Stimulated activated CD4-positive, alpha-beta T cell treated with anti-CD3 and anti-CD28 coated beads, TNF-alpha, amount 100 ng/mL, for 1 hour (primary cell): Measurements from ENCODE around the gene LILRB4.
"Not testable (repeated sequence)": the region's sequence is repeated elsewhere in the genome, so short reads cannot be mapped to it uniquely, and the experiment has no call there.

Experiments used
- DNase-seq, 3 donors: peaks; one replicate each; pipeline ENCODE4 v3.0.0-alpha.2; 2020; ENCODE audit warnings: low read depth in 3 of 3, low spot score in 1 of 3

LILRB4 gene

DNA sequence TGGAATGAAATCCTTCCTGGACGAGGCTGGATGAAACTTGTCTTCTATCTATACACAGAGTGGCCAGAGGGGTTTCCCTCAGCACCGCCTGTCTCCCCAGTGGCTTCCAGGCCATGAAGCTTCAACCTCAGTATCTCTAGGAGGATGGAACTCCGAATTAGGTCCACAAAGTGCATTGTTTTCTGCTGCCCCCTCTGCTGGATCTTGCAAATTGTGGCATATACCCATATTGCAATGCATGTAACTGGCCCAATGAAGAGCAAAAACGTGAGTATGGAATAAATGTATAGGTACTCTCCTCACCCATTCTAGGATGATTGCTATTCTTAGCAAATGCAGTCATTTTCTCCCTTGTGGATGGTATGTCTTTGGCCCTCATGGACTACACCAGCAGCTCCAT, 14.7 kb upstream of the LILRB4 start:
- no peak for DNase-seq

DNA sequence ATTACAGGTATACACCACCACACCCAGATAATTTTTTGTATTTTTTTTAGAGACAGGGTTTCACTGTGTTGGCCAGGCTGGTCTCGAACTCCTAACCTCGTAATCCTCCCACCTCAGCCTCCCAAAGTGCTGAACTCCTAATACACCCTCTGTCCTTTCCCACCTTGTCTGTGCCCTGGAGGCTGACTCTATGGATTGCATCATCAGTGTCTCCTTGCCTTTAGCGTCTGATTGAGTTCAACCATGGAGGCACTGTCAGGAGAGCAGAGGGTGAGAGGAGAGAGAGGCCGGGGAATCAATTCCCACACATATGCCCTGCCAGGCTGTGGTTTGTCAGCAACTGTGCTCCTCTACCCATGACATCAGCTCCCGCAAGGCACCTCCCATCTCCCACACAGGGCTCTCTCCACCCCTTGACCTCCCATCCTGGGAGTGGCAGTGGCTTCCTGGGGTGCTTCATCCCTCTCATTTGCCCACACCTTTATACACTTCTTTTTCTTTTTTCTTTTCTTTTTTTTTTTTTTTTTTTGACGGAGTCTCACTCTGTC, 12.6 kb upstream of the LILRB4 start:
- no peak for DNase-seq

DNA sequence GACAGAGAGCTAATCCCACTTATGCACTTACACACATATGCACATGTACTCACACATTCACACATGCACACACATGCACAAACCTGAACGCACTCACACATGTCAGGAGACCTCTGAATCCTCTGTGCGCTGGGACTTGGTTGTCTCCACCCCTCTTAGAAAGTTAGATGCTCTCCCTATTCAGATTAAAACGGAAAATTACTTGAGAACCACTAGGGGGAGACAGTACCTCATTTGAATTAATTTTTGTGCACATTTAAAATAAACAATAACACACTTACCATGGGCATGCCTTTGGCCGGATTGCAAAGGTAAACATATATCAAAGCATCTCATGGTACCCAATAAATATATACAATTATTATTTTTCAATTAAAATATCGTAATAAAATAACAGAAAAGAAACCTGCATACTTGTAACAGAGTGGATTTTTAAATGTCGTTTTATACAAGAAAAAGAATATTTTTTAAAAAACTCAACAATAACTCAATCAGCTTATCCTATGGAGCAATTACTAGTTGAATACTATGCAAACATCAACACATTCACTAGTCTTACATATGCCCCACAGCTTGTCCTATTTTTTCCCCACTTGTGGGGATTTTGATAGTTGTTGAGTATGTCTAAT, 9.5 kb upstream of the LILRB4 start:
- DNase-seq, result no peak

DNA sequence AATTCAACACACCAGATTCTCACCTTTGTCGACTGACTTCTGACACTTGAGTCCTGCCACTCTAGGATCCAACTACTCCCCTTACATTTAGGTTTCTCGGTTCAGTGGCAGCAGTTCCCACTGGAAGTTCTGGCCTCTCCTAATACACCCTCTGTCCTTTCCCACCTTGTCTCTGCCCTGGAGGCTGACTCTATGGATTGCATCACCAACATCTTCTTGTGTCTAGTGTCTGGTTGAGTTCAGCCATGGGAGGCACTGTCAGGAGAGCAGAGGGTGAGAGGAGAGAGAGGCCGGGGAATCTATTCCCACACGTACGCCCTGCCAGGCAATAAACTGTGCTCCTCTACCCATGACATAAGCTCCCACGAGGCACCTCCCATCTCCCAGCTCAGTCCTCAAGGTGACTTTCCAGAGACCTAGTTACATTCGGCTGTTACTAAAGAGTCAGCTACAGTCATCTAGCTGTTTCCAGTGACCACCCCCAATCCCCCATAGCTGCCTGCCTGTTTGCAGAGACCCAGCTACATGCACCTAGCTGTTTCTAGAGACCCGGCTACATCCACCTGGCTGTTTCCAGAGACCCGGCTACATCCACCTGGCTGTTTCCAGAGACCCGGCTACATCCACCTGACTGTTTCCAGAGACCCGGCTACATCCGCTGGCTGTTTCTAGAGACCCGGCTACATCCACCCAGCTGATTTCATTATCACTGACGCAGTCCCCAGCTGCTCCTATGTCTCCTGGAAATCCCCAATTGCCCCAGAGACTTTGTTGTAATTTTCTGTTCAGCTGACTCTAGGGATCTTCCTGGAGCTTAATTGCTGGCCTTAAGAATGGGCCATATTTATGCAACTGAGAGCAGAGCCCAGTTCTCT, 8.1 kb upstream of the LILRB4 start:
- no peak for DNase-seq

DNA sequence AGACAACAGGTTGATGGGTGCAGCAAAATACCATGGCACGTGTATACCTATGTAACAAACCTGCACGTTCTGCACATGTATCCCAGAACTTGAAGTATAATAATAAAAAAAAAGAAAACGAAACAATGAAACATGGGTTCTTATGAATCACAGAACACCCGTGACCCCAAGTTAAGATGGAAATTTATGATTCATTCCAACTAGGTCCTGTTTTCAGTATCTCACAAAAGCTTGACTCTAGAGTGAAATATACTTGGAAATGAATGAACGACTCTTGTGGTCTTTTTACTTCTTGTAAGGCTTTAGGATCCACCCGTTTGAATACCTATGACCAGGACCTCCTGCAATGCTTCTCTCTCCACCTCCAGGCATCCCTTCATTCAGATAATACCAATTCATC, 3.5 kb upstream of the LILRB4 start:
- no peak for DNase-seq

DNA sequence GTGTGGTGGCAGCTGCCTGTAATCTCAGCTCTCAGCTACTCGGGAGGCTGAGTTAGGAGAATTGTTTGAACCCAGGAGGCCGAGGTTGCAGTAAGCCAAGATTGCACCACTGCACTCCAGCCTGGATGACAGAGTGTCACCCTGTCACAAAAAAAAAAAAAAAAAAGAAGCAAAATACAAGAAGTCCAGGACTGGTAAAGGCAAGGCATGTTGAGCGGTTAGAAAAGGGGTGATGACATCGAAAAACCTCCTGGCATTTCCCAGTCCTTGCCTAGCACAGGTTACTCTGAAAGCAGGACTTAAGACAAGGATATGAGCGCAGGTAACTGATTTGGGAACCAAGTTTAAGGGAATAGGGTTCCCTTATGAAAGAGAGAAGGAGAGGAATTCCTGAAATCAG, 2.5 kb upstream of the LILRB4 start:
- DNase-seq, result no peak

DNA sequence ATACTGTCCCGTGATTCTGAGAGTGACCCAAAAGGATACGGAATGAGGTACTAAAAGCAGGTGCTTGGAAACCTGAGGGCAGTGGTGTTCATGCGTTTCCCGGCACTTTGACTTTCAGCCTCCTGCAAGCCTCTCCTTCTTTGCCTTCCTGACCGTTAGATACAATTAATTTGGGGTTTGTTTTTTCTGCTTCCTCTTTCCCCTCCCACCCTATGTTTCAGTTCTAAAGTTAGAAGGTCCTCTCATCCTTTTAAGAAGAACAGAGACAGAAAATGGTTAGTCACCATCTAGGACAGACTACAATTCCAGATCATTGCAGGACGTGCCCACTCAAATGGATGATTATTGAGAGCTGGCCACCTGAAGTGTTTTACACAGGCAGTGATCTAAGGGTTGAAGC, 1.8 kb upstream of the LILRB4 start:
- no peak for DNase-seq

DNA sequence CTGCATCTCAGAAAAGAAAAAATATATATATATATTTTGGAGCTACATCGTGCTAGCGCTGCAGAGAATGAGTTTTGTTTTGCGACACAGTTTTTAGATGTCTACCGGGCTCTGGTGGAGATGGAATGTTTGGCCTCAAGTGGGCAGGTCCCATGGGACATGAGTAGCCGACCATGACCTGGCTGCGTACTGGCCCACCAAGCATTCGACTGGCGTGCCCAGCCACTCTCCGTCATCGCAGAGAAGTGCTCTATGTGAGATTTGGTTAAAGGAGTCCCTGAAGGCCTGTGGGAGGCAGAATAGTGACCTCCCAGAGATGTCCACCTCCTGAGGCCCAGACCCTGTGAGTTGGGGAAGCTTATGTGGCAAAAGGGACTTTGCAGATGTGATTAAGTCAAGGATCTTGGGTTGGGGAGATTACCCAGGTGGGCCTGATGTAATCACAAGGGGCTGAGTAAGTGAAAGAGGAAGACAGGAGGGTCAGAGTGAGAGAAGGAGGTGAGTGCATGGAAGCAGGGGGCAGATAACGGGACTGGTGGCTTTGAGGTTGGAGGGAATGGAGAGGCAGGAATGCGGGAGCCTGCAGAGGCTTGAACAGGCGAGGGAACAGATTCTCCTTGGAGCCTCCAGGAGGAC, 821 bp upstream of the LILRB4 start:
- no peak for DNase-seq

DNA sequence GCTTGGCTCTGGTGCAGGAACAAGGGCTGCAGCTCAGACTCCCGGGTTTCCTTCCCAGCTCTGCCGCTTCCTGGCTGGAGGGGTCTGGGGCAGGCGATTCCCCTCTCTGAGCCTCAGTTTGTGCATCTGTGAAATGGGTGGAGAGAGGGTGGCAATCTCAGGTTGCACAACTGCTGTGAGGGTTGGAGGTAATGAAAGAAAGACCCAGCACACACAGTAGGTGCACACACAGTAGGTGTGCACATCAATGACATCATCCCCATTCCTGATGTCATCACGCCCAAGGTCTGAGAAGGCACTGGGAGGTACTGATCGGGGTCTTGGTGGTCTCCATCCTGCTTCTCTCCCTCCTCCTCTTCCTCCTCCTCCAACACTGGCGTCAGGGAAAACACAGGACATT, 2.7 kb downstream of the LILRB4 start:
- DNase-seq, result no peak

DNA sequence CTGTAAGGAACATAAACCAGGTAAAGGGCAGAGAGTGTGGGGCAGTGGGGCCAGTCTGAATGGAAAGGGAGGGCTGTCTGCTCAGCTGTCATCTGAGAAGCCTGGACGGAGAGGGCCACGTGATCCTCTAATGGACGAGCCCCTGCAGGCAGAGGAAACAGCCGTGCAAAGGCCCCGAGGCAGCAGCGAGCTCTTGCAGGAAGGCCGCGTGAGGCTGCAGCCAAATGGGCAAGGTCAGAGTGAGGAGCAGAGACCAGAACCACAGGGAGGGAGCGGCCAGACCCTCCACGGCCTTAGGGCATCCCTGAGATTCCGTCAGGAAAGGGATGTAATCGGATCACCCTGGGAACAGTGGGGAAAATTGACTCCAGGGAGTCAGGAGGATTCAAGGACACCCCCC, 4.4 kb downstream of the LILRB4 start:
- no peak for DNase-seq

DNA sequence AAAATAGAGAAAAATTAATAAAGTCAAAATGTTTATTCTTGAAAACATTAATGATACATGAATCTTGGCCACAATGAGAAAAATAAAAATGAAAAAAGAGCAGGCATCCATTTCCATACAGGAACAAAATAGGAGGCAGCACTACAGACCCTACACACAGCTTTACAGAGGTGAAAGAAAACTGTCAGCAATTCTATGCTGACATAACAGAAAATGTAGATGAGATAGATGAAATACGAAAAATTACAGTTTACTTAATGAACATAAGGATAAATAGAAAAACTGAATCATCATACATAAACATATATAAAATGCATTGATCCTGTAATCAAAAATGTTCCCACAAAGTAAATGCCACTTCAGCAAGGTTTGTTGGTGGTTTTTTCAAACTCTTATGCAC, 5.6 kb downstream of the LILRB4 start:
- no peak for DNase-seq

DNA sequence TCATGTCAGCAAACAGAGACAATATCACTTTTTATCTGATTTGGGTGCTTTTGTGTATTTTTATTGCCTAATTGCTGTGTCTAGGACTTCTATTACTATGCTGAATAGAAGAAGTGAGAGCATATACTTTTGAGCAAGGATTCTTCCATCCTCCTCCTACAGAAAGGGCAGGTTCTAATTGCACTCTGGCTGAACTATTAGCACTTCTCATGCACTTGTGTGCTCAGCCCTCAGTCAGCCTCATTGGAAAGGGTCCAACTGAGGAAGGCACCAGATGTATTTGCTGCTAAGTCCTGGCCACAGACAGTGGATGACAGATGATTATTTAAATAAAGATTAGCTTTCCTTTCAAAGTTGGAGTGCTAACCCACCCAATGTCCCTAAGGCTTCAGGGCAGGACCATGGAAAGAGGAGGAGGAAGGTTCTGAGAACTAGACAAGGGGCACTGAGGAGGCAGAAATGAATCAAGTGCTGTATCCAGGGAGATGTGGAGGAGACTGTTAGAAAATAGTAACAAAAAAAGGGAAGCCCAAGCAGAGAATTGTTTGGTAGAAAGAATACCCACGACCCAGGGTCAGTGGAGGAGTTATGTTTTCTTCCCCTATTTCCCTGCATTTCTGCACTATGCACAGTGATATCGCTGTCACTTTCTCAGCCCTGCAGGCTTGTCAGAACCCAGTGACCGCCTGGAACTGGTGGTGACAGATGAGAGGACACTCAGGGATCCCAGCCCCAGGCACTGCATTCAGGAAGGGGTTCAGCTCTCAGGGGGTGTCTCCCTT, 8.0 kb downstream of the LILRB4 start:
- DNase-seq, result no peak

DNA sequence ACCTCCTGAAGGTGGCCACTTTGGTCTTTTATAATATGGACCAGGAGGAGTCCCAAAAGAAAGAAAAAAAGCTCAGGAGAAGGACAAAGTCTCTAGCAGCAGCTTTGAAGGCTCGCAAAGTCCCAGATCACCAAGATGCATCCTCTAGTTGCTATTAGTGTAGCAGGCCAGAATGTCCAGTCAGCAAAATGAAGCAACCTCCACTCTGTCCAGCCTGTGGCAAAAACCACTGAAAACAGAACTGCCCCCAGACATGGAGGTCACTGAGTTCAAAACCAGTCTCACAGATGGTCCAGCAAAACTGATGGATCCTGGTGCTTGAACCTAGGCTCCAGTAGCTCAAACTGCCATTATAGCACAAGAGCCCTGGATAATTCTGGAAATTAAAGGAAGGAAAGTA, 10.4 kb downstream of the LILRB4 start:
- DNase-seq, result no peak

DNA sequence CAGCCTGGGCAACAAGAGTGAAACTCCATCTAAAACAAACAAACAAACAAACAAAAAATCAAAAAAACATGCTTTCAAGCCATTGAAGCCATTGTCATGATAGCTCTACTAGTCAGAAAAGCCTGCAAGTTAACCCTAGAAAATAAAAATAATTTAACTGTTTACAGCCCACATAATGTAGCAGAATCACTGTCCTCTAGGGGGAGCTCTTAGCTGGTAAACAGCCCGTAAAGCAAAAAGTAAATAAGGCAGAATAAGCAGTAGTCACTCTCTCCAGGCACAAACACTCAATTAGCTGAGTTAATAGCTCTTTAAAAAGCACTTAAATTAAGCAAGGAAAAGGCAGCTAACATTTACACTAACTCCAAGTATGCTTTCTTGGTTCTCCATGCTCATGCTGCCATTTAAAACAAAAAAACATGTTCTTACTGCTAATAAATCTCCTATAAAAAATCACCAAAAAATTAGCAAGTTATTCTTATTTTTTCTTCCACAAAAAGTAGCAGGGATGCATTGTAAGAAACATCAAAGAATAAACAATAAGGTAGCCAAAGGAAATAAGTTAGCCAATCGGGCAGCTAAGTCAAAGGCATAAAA, 11.3 kb downstream of the LILRB4 start:
- no peak for DNase-seq

DNA sequence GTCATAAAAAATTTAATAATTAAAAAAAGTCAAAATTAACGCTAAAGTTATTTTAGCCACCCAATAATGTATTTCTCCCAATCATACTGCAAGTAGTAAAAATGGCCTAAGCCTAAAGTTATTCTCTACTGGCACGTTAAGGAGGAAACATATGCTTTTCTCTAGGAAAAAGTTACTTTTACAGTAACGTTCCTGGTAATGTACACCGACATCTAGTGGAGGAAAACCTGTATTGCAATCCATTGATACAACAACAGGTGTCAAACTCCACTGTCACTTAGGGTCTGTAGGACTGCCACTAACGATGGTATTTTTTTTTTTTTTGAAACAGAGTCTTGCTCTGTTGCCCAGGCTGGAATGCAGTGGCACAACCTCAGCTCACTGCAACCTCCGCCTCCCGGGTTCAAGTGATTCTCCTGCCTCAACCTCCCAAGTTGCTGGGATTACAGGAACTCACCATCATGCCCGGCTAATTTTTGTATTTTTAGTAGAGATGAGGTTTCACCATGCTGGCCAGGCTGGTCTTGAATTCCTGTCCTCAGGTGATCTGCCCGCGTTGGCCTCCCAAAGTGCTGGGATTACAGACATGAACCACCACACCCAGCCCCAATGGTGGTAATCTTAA, 13.5 kb downstream of the LILRB4 start:
- DNase-seq, result not testable (repeated sequence)

DNA sequence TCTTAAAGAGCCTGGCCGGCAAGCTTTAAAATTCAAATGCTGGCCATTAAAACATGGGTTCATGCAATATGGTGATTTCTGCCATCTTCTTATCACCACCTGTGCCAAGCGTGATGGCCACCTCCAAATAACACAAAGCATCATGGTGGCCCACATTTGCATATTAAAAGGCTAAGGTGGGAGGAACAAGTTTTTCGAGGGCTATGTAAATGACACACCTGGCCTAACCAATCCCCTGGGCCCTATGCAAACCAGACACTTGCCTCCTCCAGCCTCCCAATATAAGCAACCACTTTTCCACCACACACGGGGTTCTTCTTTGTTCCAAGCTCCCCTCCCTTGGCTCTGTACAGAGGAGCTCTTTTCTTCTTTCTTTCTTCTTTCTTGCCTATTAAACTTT, 14.4 kb downstream of the LILRB4 start:
- DNase-seq, result no peak

DNA sequence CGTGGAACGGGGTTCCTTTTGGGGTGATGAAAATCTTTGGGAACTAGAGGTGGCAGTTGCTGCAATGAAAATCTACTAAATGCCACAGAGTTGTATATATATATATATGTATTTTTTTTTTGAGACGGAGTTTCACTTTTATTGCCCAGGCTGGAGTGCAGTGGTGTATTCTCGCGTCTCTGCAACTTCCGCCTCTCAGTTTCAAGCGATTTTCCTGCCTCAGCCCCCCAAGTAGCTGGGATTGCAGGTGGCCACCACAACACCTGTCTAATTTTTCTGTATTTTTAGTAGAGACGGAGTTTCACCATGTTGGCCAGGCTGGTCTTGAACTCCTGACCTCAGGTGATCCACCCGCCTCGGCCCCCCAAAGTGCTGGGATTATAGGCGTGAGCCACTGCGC, 18.8 kb downstream of the LILRB4 start:
- DNase-seq, result not testable (repeated sequence)

DNA sequence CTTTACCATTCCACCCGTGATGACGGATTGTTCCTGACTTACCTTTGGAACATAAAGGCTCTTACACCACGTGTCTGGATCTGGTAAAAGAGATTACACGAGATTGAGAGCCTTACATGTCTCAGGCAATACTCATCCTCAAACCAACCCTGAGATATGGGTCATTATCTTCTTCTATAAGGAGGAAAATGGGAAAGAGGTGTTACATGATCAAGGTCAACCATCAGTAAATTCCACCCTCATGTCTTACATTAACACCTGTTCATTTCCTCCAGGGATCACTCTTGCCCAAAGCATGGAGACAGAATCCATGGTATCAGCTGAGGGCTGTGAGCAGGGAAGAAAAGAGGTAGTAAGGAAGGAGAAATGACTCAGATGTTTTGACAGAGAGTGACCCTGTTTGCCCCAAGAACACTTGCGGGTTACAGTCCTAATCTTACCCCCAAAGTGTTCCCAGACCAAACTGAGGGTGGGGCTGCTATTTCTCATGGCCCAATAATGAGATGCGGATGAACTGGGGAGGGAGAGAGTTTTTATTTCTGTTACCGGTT, 19.6 kb downstream of the LILRB4 start:
- DNase-seq, result no peak

DNA sequence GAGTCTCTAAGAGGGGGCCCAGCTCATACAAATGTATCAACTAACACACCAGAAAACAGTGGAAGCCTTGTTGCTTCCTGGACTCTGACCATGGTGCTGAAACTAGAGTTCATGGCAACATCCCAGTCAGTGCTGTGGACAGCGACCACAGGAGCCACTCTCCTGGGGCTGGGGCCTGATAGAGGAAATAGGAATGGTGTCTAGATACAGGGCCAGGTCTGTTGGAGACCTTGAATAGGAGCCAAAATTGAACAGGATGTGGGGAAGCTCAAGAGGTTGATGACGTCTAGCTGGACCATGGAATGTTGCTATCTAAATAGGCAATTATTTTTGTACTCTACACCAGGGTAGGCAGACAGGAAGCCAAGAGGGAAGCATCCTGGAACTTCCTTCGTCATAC, 21.7 kb downstream of the LILRB4 start:
- DNase-seq, result no peak
